ENCODE data around the gene VPS13D.
"Not testable (repeated sequence)": the region's sequence is repeated elsewhere in the genome, so short reads cannot be mapped to it uniquely, and the experiment has no call there.

The VPS13D gene

DNA sequence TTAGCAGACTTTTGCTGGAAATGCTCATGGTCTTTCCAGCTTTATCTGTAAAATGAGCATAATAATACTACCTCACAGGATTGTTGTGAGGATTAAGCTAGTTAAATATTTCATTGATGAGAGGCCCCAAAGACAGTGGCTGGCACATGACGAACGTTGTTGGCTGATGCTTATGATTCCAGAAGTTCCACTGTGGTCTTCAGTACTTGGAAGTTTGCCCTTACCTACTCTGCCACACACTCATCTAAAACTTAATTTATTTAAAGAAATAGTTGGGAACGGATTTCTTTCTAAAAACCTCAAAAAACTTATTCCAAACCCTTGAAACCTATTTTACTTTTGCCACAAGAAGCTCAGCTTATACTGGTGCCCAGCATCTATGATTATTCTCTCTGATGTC, 217.5 kb downstream of the VPS13D start:
- H3K4me3 ChIP-seq (ENCODE audit: low read length), result no peak overlapping the region
- peaks cover 19% of the 10 kb centered on the region for H3K4me1 ChIP-seq (ENCODE audit: control insufficient read depth, insufficient read depth, low read length)
- H3K27me3 ChIP-seq (ENCODE audit: control insufficient read depth, insufficient read depth, low read length), result no peaks in the 10 kb centered on the region
- no peak overlapping the region for H3K9ac ChIP-seq (ENCODE audit: low read length)
- no peaks in the 10 kb centered on the region for H3K9me3 ChIP-seq (ENCODE audit: control insufficient read depth, low read length)
- no peaks in the 10 kb centered on the region for H3K36me3 ChIP-seq (ENCODE audit: control insufficient read depth, insufficient read depth, low read length)

DNA sequence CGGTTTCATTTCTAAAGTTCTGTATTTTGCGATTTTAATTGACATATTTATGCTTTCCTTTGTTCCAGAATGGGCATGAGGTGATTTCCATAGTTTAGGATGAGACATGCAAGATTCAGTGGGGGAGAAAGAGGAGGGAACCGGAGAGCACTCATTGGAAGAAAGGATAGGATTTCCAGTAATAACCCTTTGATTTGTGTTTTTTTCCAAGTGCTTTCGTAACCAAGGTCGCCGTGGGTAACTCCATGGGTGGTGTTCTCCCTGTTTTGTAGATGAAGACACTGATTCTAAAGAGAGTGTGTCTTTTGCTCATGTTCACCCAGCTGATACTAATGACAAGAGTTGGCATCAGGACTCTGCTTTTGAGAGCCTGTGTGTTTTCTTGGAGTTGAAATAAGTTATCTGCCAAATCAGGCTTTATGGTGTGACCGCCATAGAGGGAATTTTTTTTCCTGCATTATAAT, 218.1 kb downstream of the VPS13D start:
- no peaks in the 10 kb centered on the region for H3K9me3 ChIP-seq (ENCODE audit: control insufficient read depth, low read length)
- peaks cover 20% of the 10 kb centered on the region for H3K4me1 ChIP-seq (ENCODE audit: control insufficient read depth, insufficient read depth, low read length)
- no peaks in the 10 kb centered on the region for H3K36me3 ChIP-seq (ENCODE audit: control insufficient read depth, insufficient read depth, low read length)
- no peak overlapping the region for H3K9ac ChIP-seq (ENCODE audit: low read length)
- H3K4me3 ChIP-seq (ENCODE audit: low read length), result no peak overlapping the region
- no peaks in the 10 kb centered on the region for H3K27me3 ChIP-seq (ENCODE audit: control insufficient read depth, insufficient read depth, low read length)

DNA sequence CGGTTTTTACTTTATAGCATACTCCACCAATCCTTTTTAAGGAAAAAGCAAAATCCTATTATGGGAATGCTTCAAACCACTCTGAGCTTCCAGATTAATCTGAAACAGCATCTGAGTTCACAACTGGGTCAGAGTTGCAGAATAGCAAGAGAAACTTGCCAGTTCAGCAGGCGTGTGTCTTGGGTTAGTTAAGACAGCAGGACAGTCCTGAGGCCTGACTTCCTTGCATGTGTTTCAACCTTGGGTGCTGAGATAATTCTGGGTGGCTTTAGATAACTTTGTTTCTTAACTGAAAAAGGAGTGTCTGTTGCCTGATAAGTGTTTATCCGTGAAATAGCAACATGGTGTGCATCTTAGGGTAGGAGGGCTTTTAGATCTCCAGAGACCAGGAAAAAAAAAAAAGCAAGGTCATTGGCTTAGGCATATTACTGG, 218.9 kb downstream of the VPS13D start:
- Histone ChIP-seq H3K36me3 (ENCODE audit: control insufficient read depth, insufficient read depth, low read length) (no peaks in the 10 kb centered on the region), H3K4me3 (ENCODE audit: low read length) (no peak overlapping the region), H3K9ac (ENCODE audit: low read length) (peak overlapping the region; percentile 1), H3K9me3 (ENCODE audit: control insufficient read depth, low read length) (no peaks in the 10 kb centered on the region), H3K4me1 (ENCODE audit: control insufficient read depth, insufficient read depth, low read length) (peaks cover 29% of the 10 kb centered on the region), H3K27me3 (ENCODE audit: control insufficient read depth, insufficient read depth, low read length) (no peaks in the 10 kb centered on the region)

DNA sequence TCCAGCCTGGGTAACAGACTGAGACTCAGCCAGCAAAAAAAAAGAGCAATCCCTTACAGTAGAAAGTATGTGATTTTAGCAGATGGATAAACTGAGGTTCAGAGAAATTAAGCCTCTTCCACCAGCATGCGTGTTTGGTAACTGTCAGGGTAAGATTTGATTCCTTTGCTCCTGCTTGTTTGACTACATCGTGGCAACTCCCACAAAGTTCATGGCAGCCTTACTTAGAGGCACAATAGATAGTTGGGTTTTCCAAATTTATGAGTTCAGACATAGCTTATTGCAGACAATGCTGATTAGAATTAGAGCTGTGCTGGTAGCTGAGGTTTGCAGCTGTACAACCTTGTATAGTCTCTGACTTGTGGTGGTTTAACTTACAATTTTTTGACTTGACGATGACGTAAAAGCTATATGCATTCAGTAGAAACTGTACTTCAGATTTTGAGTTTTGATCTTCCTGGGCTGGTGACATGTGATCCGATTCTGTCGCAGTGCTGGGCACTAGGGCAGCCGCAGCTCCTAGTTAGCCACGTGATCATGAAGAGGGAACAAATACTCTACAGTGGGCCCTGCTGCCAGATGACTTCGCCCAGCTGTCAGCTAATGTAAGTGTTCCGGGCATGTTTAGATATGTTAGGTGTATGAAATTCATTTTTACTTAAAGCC, 220.4 kb downstream of the VPS13D start:
- no peak overlapping the region for H3K9ac ChIP-seq (ENCODE audit: low read length)
- H3K4me1 ChIP-seq (ENCODE audit: control insufficient read depth, insufficient read depth, low read length), result peaks cover 38% of the 10 kb centered on the region
- H3K4me3 ChIP-seq (ENCODE audit: low read length), result no peak overlapping the region
- H3K36me3 ChIP-seq (ENCODE audit: control insufficient read depth, insufficient read depth, low read length), result no peaks in the 10 kb centered on the region
- H3K9me3 ChIP-seq (ENCODE audit: control insufficient read depth, low read length), result no peaks in the 10 kb centered on the region
- H3K27me3 ChIP-seq (ENCODE audit: control insufficient read depth, insufficient read depth, low read length), result no peaks in the 10 kb centered on the region

DNA sequence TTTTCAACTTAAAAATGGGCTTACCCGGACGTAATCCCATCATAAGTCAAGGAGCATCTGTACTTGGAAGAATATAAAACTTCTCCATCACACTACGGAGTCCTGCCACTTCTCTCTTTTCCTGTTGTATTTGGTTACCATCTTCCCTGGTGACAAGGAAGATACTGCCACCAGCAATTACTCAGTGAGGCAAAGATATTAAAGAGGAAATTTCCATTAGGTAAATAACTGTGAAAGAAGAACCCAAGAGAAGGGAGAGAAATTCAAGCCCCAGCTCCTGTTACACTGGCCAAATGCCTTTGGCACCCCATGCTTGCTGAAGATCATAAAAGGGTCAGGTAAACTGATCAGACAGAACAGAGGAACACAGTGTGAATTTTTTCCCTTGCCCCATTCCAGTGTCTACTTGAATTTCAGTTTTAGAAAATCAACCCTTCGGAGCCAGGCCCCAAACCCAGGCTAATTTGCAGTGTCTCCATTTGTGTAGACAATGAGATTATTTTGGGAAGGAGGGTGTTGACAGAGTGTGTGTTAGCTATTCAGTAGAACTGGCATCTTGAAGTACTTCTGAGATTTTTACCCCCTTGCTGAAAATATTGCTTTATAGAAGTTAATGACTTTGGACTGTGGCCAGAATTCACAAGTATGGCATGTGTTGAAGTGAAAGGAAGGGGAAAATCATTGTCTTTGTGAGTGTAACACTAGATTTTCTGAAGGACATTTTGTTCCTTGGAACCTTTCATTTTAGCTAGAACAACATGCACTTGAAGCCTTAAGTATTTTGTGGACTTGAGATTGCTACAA, 221.1 kb downstream of the VPS13D start:
- H3K4me1 ChIP-seq (ENCODE audit: control insufficient read depth, insufficient read depth, low read length), result peaks cover 38% of the 10 kb centered on the region

DNA sequence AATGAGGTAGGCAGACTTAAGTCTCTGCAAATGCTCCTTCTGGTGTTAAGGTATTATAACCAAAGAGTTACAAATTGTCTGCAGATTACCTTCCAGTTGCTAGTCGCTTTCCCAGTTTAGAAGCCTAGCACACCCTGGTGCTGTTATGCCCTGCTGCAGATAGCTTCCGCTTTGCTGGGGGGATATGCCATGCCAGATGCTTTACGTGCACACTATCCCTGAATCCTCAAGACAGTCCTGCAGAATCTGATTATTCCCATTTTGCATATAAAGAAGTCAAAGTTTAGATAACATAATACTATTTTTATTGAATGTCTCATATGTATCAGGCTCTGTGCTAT, 221.7 kb downstream of the VPS13D start:
- no peaks in the 10 kb centered on the region for H3K36me3 ChIP-seq (ENCODE audit: control insufficient read depth, insufficient read depth, low read length)
- no peaks in the 10 kb centered on the region for H3K9me3 ChIP-seq (ENCODE audit: control insufficient read depth, low read length)
- H3K4me1 ChIP-seq (ENCODE audit: control insufficient read depth, insufficient read depth, low read length), result peaks cover 38% of the 10 kb centered on the region
- no peaks in the 10 kb centered on the region for H3K27me3 ChIP-seq (ENCODE audit: control insufficient read depth, insufficient read depth, low read length)
- no peak overlapping the region for H3K9ac ChIP-seq (ENCODE audit: low read length)
- no peak overlapping the region for H3K4me3 ChIP-seq (ENCODE audit: low read length)

More for the DNA sequence above, 221.1 kb downstream of the VPS13D start:
- Histone ChIP-seq H3K4me3 (ENCODE audit: low read length) (no peak overlapping the region), H3K36me3 (ENCODE audit: control insufficient read depth, insufficient read depth, low read length) (no peaks in the 10 kb centered on the region), H3K27me3 (ENCODE audit: control insufficient read depth, insufficient read depth, low read length) (no peaks in the 10 kb centered on the region), H3K9me3 (ENCODE audit: control insufficient read depth, low read length) (no peaks in the 10 kb centered on the region), H3K9ac (ENCODE audit: low read length) (no peak overlapping the region)

DNA sequence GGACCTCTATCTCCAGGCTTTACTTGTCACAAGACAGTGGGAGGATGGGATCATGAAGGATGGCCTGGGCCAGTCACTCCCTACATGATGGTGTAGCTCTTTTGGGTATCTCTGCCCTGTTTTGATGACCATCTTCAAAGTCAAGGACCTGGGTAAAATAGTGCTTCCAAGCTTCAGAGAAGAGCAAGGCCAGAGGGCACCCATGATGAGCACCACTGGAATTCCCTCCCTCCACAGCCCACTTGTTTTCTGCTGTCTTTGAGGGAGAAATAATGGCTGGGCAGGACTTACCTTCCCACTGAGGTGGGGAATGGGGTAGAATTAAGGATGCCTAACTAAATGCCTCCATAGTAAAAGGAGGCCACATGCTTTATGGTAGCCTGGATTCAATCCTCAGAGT, 222.4 kb downstream of the VPS13D start:
- Histone ChIP-seq H3K4me3 (ENCODE audit: low read length) (no peak overlapping the region), H3K36me3 (ENCODE audit: control insufficient read depth, insufficient read depth, low read length) (no peaks in the 10 kb centered on the region), H3K9me3 (ENCODE audit: control insufficient read depth, low read length) (no peaks in the 10 kb centered on the region), H3K27me3 (ENCODE audit: control insufficient read depth, insufficient read depth, low read length) (no peaks in the 10 kb centered on the region), H3K4me1 (ENCODE audit: control insufficient read depth, insufficient read depth, low read length) (peaks cover 38% of the 10 kb centered on the region), H3K9ac (ENCODE audit: low read length) (no peak overlapping the region)

DNA sequence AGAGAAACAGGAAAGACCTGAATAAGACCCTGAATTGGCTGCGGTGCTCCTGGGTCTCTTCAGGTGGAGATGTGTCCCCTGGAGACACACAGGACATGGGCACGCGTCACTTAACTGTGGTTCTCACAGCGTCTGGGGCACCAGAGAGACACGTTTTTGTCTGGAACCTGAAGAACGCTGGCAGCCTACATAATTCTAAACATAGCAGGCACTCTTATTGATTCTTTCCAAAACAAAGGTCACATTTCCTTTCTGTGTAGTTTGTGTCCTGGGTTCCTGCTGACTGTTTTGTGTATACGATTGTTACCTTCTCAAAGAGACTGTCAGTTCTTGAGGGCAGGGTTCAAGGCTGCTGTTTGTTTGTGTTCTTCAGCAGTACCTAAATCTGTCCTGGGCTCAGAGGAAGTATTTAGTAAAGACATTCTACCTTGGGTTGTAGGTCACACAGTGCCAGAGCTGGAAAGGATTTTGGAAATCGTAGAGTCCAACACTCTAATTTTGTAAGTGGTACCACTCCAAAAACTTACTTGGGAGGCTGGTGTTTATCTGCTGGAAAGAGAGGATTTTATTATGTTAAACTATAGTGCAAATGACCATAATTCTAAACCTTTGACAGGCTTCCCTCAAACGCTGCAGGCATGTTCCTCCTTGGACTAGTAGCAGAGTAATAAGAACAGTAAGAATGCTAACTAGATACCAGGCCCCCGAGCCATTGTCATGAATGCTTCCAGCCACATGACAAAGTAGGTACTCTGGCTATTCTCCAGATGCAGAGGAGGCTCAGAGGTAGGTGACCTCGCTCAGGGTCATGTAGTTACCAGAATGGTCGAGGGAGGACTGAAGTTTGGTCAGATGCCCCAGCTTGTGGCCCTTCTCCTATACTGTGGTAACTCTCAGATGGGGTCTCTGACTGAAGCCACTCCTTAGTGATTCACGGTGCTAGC, 223.8 kb downstream of the VPS13D start:
- no peak overlapping the region for H3K9ac ChIP-seq (ENCODE audit: low read length)
- no peaks in the 10 kb centered on the region for H3K9me3 ChIP-seq (ENCODE audit: control insufficient read depth, low read length)
- no peak overlapping the region for H3K4me3 ChIP-seq (ENCODE audit: low read length)
- no peaks in the 10 kb centered on the region for H3K27me3 ChIP-seq (ENCODE audit: control insufficient read depth, insufficient read depth, low read length)
- H3K4me1 ChIP-seq (ENCODE audit: control insufficient read depth, insufficient read depth, low read length), result peaks cover 27% of the 10 kb centered on the region
- H3K36me3 ChIP-seq (ENCODE audit: control insufficient read depth, insufficient read depth, low read length), result no peaks in the 10 kb centered on the region

DNA sequence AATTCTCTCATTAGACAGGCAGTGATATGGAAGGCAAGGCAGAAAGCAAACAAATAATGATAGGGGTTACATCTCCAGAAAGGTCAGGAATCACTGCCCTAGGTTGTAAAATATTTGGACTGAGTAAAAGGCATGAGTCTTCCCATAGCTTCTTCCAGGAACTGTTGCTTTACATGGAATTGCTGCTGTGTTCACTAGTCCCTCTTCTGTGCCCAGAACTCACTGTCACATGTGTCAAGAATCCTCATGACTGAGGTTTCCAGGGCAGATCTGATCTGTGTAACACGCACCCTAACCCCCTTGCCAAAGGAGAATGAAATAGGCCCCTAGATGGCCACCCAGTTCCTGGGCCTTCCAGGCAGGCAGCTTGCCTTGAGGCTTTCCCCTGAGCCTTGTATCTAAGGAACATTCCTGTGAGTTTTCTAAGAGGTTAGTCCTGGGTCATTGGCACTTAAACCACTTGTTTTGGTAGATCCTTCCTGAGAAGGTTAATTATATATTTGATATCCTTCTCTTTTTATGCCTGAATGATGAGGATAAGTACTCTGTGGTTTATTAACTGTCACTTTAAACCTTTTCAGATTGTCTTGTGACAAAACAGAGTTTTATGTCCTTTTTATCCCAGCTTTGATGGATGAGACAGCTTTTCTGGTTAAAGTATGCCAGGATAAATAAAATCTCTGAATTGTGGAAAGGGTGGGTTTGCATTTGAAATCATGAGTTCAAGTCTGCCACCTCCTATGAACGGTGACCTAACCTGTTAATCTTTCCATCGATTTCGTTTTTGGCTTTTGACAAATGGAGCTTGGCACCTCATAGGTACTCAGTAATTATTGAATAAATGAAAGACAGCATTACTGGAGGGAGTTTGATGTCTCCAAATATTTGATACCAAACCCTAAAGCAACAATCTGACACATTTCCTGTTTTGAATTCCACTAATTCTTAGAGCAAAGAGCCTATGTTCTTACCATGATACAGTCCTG, 224.9 kb downstream of the VPS13D start:
- Histone ChIP-seq H3K4me3 (ENCODE audit: low read length) (no peak overlapping the region), H3K9ac (ENCODE audit: low read length) (no peak overlapping the region), H3K4me1 (ENCODE audit: control insufficient read depth, insufficient read depth, low read length) (peaks cover 20% of the 10 kb centered on the region), H3K9me3 (ENCODE audit: control insufficient read depth, low read length) (no peaks in the 10 kb centered on the region), H3K36me3 (ENCODE audit: control insufficient read depth, insufficient read depth, low read length) (no peaks in the 10 kb centered on the region), H3K27me3 (ENCODE audit: control insufficient read depth, insufficient read depth, low read length) (no peaks in the 10 kb centered on the region)

DNA sequence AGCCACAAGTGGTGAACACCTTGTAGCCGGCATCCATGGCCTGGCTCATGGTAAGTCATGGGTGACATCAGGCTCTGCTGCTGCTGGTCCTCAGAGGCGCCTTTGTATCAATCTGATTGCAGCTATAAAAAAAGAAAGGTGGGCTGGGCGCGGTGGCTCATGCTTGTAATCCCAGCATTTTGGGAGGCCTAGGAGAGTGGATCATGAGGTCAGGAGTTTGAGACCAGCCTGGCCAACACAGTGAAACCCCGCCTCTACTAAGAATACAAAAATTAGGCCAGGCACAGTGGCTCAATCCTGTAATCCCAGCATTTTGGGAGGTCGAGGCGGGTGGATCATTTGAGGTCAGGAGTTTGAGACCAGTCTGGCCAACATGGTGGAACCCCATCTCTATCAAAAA, 226.3 kb downstream of the VPS13D start:
- H3K9ac ChIP-seq (ENCODE audit: low read length); H3K9me3 ChIP-seq (ENCODE audit: control insufficient read depth, low read length); H3K36me3 ChIP-seq (ENCODE audit: control insufficient read depth, insufficient read depth, low read length); H3K27me3 ChIP-seq (ENCODE audit: control insufficient read depth, insufficient read depth, low read length); H3K4me3 ChIP-seq (ENCODE audit: low read length): not testable (repeated sequence)
- peaks cover 29% of the 10 kb centered on the region for H3K4me1 ChIP-seq (ENCODE audit: control insufficient read depth, insufficient read depth, low read length)

DNA sequence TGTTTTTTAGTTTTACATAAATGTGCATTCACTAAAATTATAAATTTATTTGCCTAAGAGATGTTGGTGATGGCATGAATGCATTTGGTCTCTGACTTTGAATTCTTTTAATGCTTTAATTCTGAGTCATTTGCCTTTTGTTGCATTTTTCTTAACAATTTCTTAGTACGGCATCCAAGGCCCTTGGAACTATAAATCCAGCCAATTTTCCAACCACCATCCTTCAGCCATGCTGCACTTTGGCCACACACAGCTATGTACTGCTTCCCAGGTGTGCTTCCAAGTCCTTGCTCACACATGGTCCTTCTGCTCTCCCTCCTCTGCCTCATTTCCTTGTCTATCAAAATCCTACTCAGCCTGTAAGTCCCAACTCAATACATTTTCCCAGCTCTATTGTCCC, 227.1 kb downstream of the VPS13D start:
- Histone ChIP-seq H3K9me3 (ENCODE audit: control insufficient read depth, low read length) (no peaks in the 10 kb centered on the region), H3K4me3 (ENCODE audit: low read length) (no peak overlapping the region), H3K9ac (ENCODE audit: low read length) (no peak overlapping the region), H3K36me3 (ENCODE audit: control insufficient read depth, insufficient read depth, low read length) (no peaks in the 10 kb centered on the region), H3K27me3 (ENCODE audit: control insufficient read depth, insufficient read depth, low read length) (no peaks in the 10 kb centered on the region), H3K4me1 (ENCODE audit: control insufficient read depth, insufficient read depth, low read length) (peaks cover 37% of the 10 kb centered on the region)

Data from mucosa of stomach (tissue), 1 donor.